Tibial nerve (tissue), 4 donors: Measurements from ENCODE around the gene DLGAP5. TPM values are rescaled to one million over a fixed set of nuclear protein-coding genes. Genes with fewer than 3 reads are reported as not detected.

Source experiments
- DNase-seq, 2 donors: peaks; one replicate each; pipeline ENCODE4 v3.0.0-alpha.2; 2019; ENCODE audit warnings: low spot score in 2 of 2
- H3K27ac ChIP-seq, 4 donors: fragments of 200-600 bp; sonication (generic) in 3 of 4; one replicate each; pipeline ENCODE4 v1.5.1; 2017 to 2019; ENCODE audit warnings: mild to moderate bottlenecking in 1 of 4
- H3K27me3 ChIP-seq, 2 donors: fragments of 200-600 bp; sonication (generic) in 1 of 2; one replicate each; pipeline versions ENCODE4 v1.5.1 to v1.6.0; 2017 to 2019
- H3K36me3 ChIP-seq, 3 donors: fragments of 200-600 bp; sonication (generic); one replicate each; pipeline ENCODE4 v1.5.1; 2018 to 2019
- H3K4me1 ChIP-seq, 4 donors: fragments of 200-600 bp; sonication (generic) in 3 of 4; one replicate each; pipeline ENCODE4 v1.5.1; 2017 to 2019
- H3K4me3 ChIP-seq, 4 donors: fragments of 200-600 bp; sonication (generic) in 3 of 4; one replicate each; pipeline ENCODE4 v1.5.1; 2017 to 2019; ENCODE audit warnings: mild to moderate bottlenecking in 1 of 4, moderate library complexity in 1 of 4
- H3K9me3 ChIP-seq, 4 donors: fragments of 200-600 bp; sonication (generic) in 3 of 4; one replicate each; pipeline ENCODE4 v1.5.1; 2017 to 2019
- EP300 ChIP-seq, 2 donors: sonication (generic); formaldehyde crosslinking; IDR thresholded peaks; one replicate each; pipeline ENCODE4 v1.6.1; 2017; ENCODE audit warnings: antibody characterized with exemption in 2 of 2, mild to moderate bottlenecking in 1 of 2
- POLR2A ChIP-seq, 2 donors: fragments of 450-650 bp; IDR thresholded peaks; one replicate each; pipeline ENCODE4 v1.6.1; 2017; ENCODE audit warnings: antibody characterized with exemption in 2 of 2, mild to moderate bottlenecking in 2 of 2, moderate library complexity in 2 of 2
- WGBS, 2 donors: methylation state at CpG; one replicate each; pipeline ENCODE4 v1.1.5; 2018; 5-methylcytosine and 5-hydroxymethylcytosine counted together
- total RNA-seq, 4 donors: library from RNA; depleted of rRNA; stranded (reverse); fragments of >200 nt; gene quantifications; one replicate each; pipeline ENCODE4 v1.1.0, GENCODE V29; 2016
- TF ChIP-seq, protein P1 (sequence below), 5 experiments: fragments of 200-600 bp in 3 of 5; fragments of 450-650 bp in 2 of 5; sonication (generic) in 3 of 5; IDR thresholded peaks; one replicate each; pipeline ENCODE4 v1.5.1; 2016 to 2019; ENCODE audit warnings: antibody characterized with exemption in 5 of 5, mild to moderate bottlenecking in 3 of 5, moderate library complexity in 2 of 5

The DLGAP5 gene
- total RNA-seq, 4 donors from 2014 or later: 0.30 to 0.44 TPM; not detected in 2

DNA sequence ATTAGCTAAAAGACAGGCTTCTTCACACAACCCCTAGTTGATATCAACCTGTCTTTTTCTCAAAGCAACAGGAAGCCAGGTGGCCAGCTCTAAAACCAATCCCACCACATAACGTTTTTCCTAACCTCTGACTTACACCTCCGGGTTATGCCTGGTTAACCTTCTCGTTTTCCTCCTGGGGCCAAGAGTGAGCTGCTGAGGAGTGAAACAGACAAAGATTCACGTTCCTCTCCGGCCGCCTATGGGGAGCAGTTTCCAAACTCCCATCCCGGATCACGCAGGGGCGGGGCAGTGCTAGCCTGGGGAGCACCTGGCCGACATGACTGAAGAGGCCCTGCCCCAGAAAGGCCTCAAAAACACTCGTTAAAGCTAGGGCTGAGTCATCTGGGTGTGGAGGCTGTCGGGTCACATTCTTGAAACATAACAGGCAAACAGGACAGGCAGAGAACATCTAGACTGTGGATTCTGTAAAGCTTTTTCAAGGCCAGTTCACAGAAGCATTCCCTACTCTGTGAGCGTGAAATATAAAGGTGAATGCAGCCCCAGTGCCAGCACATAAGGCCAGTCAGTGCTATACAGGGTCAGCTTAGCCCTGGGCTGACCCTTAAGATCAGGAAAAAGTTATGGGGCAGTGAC, 88.3 kb downstream of the DLGAP5 start:
- 26 to 27% methylated on average over 13 of the region's 13 CpGs for WGBS, 2 donors
- TF ChIP-seq EP300 (IDR thresholded peaks at IDR 0.05): peak in 1 of 2 donors; percentile 90
- TF ChIP-seq, protein P1, sequence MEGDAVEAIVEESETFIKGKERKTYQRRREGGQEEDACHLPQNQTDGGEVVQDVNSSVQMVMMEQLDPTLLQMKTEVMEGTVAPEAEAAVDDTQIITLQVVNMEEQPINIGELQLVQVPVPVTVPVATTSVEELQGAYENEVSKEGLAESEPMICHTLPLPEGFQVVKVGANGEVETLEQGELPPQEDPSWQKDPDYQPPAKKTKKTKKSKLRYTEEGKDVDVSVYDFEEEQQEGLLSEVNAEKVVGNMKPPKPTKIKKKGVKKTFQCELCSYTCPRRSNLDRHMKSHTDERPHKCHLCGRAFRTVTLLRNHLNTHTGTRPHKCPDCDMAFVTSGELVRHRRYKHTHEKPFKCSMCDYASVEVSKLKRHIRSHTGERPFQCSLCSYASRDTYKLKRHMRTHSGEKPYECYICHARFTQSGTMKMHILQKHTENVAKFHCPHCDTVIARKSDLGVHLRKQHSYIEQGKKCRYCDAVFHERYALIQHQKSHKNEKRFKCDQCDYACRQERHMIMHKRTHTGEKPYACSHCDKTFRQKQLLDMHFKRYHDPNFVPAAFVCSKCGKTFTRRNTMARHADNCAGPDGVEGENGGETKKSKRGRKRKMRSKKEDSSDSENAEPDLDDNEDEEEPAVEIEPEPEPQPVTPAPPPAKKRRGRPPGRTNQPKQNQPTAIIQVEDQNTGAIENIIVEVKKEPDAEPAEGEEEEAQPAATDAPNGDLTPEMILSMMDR (IDR thresholded peaks at IDR 0.05): no peak
- peak in 1 of 2 donors; percentile 37 for TF ChIP-seq POLR2A (IDR thresholded peaks at IDR 0.05)

DNA sequence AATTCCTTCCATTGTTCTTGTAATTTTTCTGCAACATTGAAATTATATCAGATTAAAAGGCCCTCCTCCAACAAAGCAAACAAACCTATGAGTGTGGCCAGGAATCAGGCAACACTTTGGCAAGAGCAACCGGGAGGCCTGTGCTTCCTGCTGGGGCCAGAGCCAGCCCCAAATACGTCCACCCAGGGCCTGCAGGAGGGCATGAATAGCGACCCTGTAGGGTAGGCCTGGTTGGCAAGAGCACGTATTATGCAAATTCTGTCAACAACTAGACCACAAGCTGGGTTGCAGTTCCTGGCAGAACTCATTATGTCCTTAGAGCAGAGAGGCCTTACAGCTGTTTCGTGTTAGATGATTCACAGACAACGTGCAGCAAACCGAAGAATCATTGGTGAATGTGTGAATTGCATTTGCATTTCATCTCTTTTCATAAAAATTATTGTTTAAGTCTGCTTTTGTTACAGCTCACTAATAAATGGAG, 89.2 kb downstream of the DLGAP5 start:
- peak overlapping the region; percentile 87 to 99 (median 94) for H3K27ac ChIP-seq
- peaks cover 0 to 7% (median 0%) of the 10 kb centered on the region in 4 donors for H3K9me3 ChIP-seq
- peak; percentile 63 to 78 for DNase-seq
- H3K27me3 ChIP-seq: no peaks in the 10 kb centered on the region
- H3K36me3 ChIP-seq: no peaks in the 10 kb centered on the region
- TF ChIP-seq, protein P1 (IDR thresholded peaks at IDR 0.05): no peak
- TF ChIP-seq POLR2A (IDR thresholded peaks at IDR 0.05): peak; percentile 23 to 27
- peak; percentile 60 to 97 for TF ChIP-seq EP300 (IDR thresholded peaks at IDR 0.05)
- no peak overlapping the region for H3K4me3 ChIP-seq
- peaks cover 0 to 93% (median 66%) of the 10 kb centered on the region in 4 donors for H3K4me1 ChIP-seq
- WGBS, 2 donors: 1 to 7% methylated on average over 7 of the region's 7 CpGs

More for the DNA sequence above, 88.3 kb downstream of the DLGAP5 start:
- H3K27ac ChIP-seq: peak overlapping the region; percentile 87 to 99 (median 94)
- H3K4me3 ChIP-seq: peak overlapping the region in 1 of 4 donors; percentile 3
- H3K9me3 ChIP-seq: peaks cover 0 to 7% (median 0%) of the 10 kb centered on the region in 4 donors
- peak; percentile 76 to 83 for DNase-seq
- H3K4me1 ChIP-seq: peaks cover 0 to 94% (median 69%) of the 10 kb centered on the region in 4 donors
- H3K27me3 ChIP-seq: no peaks in the 10 kb centered on the region
- no peaks in the 10 kb centered on the region for H3K36me3 ChIP-seq

DNA sequence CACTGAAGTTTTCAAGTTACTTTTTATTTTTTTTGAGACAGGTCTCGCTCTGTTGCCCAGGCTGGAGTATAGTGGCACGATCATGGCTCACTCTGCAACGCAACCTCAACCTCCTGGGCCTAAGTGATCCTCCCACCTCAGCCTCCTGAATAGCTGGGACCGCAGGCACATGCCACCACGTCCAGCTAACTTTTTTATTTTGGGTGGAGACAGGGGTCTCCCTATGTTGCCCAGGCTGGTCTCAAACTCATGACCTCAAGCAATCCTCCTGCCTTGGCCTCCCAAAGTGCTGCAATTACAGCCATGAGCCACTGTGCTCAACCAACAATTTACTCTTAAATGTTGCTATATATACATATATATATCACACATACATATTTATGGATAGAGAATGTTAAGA, 89.7 kb downstream of the DLGAP5 start:
- TF ChIP-seq POLR2A (IDR thresholded peaks at IDR 0.05) (no peak), EP300 (IDR thresholded peaks at IDR 0.05) (no peak)
- TF ChIP-seq, protein P1 (IDR thresholded peaks at IDR 0.05): no peak
- Histone ChIP-seq H3K27ac (peak overlapping the region; percentile 87 to 99 (median 94)), H3K4me3 (no peak overlapping the region), H3K27me3 (no peaks in the 10 kb centered on the region), H3K36me3 (no peaks in the 10 kb centered on the region), H3K4me1 (peaks cover 0 to 92% (median 61%) of the 10 kb centered on the region in 4 donors), H3K9me3 (peaks cover 0 to 7% (median 0%) of the 10 kb centered on the region in 4 donors)
- 86 to 92% methylated on average over 5 of the region's 5 CpGs for WGBS, 2 donors
- DNase-seq: no peak

DNA sequence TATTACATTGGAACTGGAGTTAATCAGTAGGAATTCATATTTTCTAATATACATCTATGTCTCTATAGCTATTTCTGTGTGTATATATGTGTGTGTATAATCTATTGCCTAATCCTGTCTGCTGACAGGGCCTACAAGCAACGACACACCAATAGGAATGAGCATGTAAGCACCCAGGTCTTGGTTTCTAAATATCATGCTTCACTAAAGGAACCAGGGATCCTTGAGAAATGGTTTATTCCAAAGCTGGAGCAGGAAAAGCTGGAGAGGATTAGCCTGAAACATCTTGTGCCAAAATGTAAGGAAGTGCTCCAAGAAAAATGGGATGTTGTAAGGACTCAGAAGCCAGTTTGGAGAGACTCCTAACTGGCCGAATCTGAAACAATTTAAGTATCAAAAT, 91.6 kb downstream of the DLGAP5 start:
- DNase-seq: peak in 1 of 2 donors; percentile 45
- 48 to 49% methylated on average over 2 of the region's 2 CpGs for WGBS, 2 donors
- H3K36me3 ChIP-seq: no peaks in the 10 kb centered on the region
- no peak overlapping the region for H3K4me3 ChIP-seq
- no peaks in the 10 kb centered on the region for H3K27me3 ChIP-seq
- peaks cover 0 to 7% (median 0%) of the 10 kb centered on the region in 4 donors for H3K9me3 ChIP-seq
- peak overlapping the region in 3 of 4 donors; percentile 15 to 99 (median 96) for H3K27ac ChIP-seq
- H3K4me1 ChIP-seq: peaks cover 0 to 78% (median 49%) of the 10 kb centered on the region in 4 donors
- TF ChIP-seq, protein P1 (IDR thresholded peaks at IDR 0.05): no peak
- TF ChIP-seq EP300 (IDR thresholded peaks at IDR 0.05): peak in 1 of 2 donors; percentile 57

DNA sequence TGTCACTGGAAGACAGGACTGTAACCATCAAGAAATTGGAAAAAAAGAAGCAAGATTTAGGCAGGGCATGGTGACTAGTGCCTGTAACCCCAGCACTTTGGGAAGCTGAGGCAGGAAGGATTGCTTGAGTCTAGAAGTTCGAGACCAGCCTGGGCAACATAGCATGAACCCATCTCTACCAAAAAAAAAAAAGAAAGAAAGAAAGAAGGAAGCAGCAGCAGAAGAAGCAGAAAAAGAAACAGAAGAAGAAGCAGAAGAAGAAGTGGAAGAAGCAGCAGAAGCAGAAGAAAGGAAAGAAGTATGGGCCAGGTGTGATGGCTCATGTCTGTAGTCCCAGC, 92.9 kb downstream of the DLGAP5 start:
- Histone ChIP-seq H3K9me3 (no peaks in the 10 kb centered on the region), H3K4me3 (no peak overlapping the region), H3K36me3 (no peaks in the 10 kb centered on the region), H3K4me1 (peaks cover 0 to 66% (median 39%) of the 10 kb centered on the region in 4 donors), H3K27me3 (no peaks in the 10 kb centered on the region), H3K27ac (peak overlapping the region in 3 of 4 donors; percentile 62 to 99 (median 96))
- WGBS, 2 donors: 81 to 86% methylated on average over 1 of the region's 1 CpG
- DNase-seq: no peak
- no peak for TF ChIP-seq EP300 (IDR thresholded peaks at IDR 0.05)
- TF ChIP-seq, protein P1 (IDR thresholded peaks at IDR 0.05): no peak
- TF ChIP-seq POLR2A (IDR thresholded peaks at IDR 0.05): no peak
